GM12801 (cell line): ENCODE results near the gene NUDT7.

ENCODE experiments used
- CTCF ChIP-seq: IDR thresholded peaks from one replicate; pipeline ENCODE4 v1.5.1; 2011; ENCODE audit warnings: control low read depth; ENCODE audit not compliant: insufficient read length; ENCODE audit errors: extremely low read depth

The NUDT7 gene

GRCh38 chr16:77722309-77723107 is at the start of gene NUDT7:
Gene NUDT7 (plus strand): TSS chr16:77722514. CDS start chr16:77722583, 69 bp downstream.
- TF ChIP-seq CTCF = no peak

- TF ChIP-seq CTCF = no peak
These were observed 47.4 kb upstream of the NUDT7 start for GRCh38 chr16:77674888-77675287.

- TF ChIP-seq CTCF = no peak
These were observed 46.6 kb upstream of the NUDT7 start for GRCh38 chr16:77675464-77676324.

GRCh38 chr16:77677129-77677528 is 45.2 kb upstream of the NUDT7 start:
- TF ChIP-seq CTCF = no peak

- TF ChIP-seq CTCF = no peak
These were observed 42.9 kb upstream of the NUDT7 start for GRCh38 chr16:77679391-77679790.

- no peak for TF ChIP-seq CTCF
These were observed 42.4 kb upstream of the NUDT7 start for GRCh38 chr16:77679901-77680300.

- no peak for TF ChIP-seq CTCF
These were observed 41.8 kb upstream of the NUDT7 start for GRCh38 chr16:77680496-77680895.
